GM18508 (cell line): ENCODE data around the gene LDLRAD3.
"Not testable (repeated sequence)": the region's sequence is repeated elsewhere in the genome, so short reads cannot be mapped to it uniquely, and the experiment has no call there.

ENCODE experiments used
- ATAC-seq: cut with Tn5 transposase; IDR thresholded peaks from one replicate; pipeline ENCODE4 v1.9.1; 2021; ENCODE audit warnings: moderate number of reproducible peaks; ENCODE audit not compliant: insufficient read depth, unreplicated experiment

LDLRAD3 gene

DNA sequence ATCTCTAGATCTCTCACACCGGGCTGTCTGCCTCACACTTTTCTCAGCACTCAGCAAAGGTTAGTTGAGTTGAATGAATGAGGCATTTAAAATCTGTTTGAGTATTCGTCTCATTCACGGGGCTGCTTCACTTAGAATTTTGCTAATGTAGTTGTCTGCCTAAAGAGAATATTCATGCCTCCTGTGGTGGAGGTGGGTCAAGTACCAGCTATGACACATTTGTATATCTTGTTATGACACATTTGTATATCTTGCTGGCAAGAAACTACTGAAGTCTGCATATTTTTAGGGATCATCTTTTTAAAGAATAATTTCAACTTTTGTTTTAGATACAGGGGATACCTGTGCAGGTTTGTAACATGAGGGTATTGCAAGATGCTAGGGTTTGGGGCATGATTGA is 43.1 kb downstream of the LDLRAD3 start:
- ATAC-seq, result no peak

- no peak for ATAC-seq
These were observed 46.3 kb downstream of the LDLRAD3 start for GRCh38 chr11:35990170-35990569.

DNA sequence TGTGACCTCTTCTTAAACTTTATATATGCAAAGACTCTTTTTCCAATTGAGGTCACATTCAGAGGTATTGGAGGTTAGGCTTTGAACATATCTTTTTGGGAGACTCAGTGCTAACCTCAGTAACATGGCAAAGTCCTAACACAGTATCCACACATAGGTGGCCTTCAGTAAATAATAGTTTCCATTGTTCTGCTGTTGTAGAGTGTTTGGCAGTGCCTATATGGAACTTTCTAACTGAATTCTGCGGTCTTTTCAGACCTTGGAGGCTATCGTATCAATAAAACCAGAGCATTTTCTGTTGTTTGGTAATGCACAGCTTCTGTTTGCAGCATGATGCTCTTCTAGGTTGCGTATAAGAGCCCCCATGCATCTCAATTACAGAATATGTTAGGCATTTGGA is 47.0 kb downstream of the LDLRAD3 start:
- no peak for ATAC-seq

DNA sequence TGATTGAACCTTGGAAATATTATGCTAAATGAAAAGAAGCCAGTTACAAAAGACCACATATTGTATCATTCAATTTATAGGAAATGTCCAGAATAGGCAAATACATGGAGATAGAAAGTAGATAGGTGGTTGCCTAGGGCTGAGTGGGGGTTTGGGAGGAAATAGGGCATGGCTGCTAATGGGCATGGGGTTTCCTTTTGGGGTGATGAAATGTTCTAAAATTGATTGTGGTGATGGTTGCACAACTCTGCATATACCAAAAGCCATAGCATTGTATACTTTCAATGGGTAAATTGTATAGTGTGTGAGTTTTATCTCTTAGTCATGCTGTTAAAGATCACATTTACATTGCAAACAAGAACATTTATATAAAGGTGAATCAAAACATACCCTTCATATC is 48.7 kb downstream of the LDLRAD3 start:
- ATAC-seq, result no peak

GRCh38 chr11:35994421-35994820 is 50.6 kb downstream of the LDLRAD3 start:
- ATAC-seq, result no peak

- no peak for ATAC-seq
These were observed 51.9 kb downstream of the LDLRAD3 start for GRCh38 chr11:35995681-35996271.

- no peak for ATAC-seq
These were observed 54.1 kb downstream of the LDLRAD3 start for GRCh38 chr11:35997902-35998520.

DNA sequence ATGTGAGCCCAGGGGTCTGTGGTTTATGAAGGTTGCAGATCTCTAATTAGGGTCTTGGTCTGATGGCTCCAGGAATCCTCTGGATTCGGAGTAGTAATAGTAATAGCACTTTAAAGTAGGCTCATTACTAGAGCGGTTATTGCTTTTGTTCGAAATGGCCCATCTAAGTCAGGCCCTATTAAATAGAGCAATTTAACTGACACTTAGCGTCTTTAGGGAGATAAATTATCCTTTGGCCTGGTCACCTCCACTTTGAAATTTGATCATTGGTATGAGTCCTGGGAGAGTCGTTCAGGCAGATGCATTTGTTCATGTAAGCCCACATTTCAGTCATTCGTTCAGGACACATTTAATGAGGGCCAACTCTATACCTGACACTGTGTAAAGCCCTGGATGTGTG is 54.8 kb downstream of the LDLRAD3 start:
- no peak for ATAC-seq

DNA sequence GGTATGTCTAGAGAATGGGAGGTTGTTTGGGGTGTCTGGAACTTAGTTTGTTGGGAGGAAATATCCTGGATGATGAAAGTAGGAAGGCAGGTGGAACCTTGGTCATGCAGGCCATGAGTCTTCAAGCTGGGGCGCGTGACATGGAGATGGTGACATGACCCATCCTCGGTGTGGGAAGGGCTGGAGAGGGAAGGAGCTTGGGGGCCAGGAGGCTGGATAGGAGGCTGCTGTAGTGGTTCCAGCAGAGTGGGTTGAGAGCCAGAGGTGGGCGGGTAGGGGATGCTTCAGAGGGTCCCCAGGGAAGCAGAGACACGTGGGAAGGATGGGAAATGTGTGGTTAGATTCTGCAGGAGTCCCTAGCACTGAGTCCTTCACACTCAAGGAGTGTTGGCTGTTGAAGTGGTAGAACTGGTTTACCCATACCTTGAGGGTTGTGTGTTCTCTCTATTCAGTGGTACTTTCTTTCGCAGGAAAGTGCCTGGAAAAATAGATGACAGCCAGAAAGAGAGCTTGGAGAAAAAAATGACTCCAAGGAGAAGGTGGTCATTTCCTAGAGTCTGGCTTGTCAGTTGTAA is 56.8 kb downstream of the LDLRAD3 start:
- ATAC-seq, result no peak

DNA sequence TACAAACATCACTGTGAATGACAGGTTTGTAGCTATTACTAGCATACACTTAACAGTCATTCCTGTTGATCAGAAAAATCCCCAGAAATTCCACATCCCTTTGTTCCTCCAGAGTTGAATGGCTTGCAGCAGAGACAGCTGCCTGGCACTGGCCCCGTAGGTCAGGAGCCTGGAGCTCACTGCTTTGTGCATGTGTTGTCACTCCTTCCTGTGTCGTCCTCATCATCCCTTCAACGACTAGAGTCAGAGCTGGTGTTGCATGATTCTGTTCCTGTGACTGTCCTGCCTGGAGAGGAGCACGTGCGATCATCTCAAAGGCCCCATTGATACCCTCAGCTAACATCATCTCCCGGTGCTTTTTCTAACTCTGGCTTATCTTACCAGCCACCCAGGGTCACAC is 58.3 kb downstream of the LDLRAD3 start:
- ATAC-seq, result no peak

DNA sequence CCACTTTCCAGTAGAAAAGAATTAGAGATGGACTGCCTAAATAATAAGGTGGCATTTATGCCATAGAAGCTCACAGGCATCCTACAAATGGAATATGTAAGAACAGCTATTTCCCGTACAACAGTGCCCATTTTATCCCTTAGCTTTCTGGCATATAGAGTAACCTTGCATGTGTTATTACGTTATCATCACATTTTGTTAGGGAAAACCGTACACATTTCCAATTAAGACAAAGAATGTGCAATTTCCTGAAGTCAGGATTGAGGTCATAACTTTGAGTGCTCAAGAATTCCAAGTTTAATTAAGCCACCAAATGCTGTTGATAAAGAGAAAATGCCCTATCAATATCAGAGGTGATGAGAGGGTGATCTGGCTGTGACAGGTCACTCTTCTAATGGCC is 58.9 kb downstream of the LDLRAD3 start:
- no peak for ATAC-seq

- ATAC-seq, result no peak
These were observed 62.7 kb downstream of the LDLRAD3 start for GRCh38 chr11:36006556-36006955.

DNA sequence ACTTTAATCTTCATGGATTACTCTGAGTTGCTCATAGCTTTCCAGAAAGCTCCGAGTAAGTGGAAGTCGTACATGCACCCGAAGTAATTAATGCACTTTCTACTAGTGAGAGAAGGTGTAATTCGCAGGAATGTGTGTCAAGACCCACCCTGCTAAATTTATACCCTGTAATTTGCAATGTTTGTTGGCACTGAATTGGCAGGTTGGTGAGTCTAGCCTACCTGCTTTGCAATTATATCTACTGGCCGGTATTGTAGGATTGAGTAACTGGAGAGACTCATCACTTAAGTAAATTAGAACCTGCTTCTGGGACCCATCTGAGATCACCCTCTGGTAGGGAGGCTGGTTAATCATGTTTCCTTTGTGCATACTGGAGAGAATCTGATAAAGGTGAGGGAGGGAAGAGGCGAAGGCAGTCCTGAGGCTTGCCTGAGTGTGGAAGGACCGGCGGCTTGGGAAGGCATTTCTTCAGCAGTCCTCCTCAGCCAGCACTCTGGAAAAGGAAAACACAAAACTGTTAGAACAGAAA is 63.3 kb downstream of the LDLRAD3 start:
- ATAC-seq, result no peak

DNA sequence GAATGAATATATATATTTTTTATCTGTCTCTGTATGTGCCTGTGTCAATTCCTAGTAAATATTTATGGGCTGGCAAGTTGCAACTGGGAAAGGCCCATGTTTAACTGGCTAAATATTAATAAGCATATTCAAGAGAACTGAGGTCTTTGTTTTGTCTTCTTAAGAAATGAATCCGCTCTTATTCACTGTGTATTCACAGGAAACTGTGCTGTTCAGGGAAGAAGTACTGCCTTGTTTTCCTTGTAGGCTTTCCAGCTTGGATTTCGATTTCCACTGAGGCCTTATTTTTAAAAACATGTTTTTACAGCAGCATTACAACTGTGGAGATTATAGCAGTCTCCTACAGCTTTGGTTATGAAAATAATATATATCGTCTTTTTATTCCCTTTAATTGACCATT is 64.7 kb downstream of the LDLRAD3 start:
- no peak for ATAC-seq

GRCh38 chr11:36009473-36009872 is 65.6 kb downstream of the LDLRAD3 start:
- no peak for ATAC-seq

GRCh38 chr11:36010010-36010740 is 66.3 kb downstream of the LDLRAD3 start:
- no peak for ATAC-seq

DNA sequence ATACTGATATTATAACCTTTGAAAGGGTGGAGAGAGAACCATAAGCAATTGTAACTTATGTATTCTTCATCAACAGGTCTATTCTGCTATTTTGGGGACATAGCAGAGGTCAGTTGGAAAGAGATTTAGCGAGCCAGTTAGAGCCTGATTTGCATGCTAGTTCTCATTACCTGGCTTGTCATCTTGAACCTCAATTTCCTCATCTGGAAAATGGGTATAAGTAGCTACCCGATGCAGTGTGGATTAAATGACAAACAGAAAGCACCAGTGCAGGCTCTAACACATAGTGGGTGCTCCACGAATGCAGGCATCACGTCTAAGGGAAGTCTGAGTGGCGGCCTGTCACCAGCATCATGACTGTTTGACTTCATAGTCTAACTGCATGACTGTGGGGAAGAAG is 67.7 kb downstream of the LDLRAD3 start:
- ATAC-seq, result no peak

GRCh38 chr11:36012455-36012854 is 68.6 kb downstream of the LDLRAD3 start:
- no peak for ATAC-seq

- no peak for ATAC-seq
These were observed 69.1 kb downstream of the LDLRAD3 start for GRCh38 chr11:36012979-36013378.

DNA sequence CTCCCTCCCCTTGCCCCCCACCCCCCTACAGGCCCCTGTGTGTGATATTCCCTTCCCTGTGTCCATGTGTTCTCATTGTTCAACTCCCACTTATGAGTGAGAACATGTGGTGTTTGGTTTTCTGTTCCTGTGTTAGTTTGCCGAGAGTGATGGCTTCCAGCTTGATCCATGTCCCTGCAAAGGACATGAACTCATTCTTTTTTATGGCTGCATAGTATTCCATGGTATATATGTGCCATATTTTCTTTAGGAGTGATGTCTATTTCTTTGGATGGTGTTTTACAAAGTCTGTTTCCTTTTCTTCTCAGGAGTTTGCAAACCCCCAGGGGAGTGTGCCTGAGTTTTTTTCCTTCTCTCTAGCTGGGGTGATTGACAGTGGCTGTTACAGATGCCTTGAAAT is 69.6 kb downstream of the LDLRAD3 start:
- ATAC-seq, result not testable (repeated sequence)
